Measurements from ENCODE around the gene ZNF384.
"Not testable (repeated sequence)": the region's sequence is repeated elsewhere in the genome, so short reads cannot be mapped to it uniquely, and the experiment has no call there.

Gene ZNF384

DNA sequence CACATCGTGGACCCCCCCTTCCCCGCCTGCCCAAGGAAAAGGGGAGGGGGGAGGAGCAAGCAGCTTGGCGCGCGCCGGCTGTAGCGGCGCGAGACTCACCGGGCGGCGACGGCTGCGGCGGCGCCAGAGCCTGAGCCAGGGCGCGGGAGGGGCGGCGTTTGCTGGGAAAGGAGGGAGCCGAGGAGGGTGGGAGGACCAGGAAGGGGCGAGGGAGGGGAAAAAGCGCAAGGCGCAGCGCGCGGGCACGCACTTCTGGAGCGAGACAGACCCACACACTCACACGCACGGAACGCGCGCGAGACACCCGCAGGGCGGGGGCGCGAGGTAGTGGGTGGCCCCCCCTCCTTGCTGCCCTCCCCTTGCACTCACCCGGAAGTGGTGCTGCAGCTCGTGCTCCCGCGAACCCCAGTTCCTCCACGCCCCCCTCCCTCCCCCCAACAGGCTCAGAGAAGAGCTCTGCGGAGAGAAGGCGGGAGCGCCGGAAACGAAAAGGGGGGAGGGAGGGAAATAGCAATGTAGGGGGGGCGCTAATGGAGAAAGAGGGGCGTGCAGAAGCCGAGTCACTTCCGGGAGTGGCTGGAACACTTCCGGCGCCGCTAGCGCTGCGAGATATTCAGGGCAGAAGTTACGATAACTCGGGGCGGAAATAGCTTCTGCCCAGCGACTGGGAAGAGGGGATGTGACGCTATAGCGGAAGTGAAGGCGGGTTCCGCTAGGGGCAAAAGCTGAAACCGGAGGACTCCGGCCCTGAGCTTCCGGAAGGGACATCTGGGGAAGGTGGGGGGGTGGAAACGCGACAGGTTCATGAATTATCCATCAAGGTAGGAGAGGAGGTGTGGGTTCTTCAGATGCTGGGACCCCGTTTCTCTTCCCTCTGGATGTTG, at the start of gene ZNF384:
TSS of gene ZNF384 (minus strand) at position 377 of the 884 bp plus-strand sequence. CDS start 9,855 bp downstream, outside the sequence.
- DNase-seq (ENCODE audit: low read depth in 2 of 2): peak; percentile 84 to 90

DNA sequence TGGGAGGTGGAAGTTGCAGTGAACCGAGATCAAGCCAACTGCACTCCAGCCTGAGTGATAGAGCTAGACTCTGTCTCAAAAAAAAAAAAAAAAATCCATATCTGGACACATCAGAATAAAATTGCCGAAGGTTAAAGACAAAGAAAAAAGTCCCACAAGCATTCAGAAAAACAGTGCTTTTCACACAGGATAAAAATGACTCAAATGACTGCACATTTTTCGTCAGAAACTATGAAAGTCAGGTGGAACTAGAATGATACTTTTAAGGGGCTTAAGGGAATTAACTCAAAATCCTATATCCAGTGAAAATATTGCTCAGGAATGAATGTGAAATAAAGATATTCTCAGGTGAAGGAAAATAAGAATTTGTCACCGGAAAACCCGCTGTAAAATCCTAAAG, 47.6 kb upstream of the ZNF384 start:
- no peak for DNase-seq (ENCODE audit: low read depth in 2 of 2)

DNA sequence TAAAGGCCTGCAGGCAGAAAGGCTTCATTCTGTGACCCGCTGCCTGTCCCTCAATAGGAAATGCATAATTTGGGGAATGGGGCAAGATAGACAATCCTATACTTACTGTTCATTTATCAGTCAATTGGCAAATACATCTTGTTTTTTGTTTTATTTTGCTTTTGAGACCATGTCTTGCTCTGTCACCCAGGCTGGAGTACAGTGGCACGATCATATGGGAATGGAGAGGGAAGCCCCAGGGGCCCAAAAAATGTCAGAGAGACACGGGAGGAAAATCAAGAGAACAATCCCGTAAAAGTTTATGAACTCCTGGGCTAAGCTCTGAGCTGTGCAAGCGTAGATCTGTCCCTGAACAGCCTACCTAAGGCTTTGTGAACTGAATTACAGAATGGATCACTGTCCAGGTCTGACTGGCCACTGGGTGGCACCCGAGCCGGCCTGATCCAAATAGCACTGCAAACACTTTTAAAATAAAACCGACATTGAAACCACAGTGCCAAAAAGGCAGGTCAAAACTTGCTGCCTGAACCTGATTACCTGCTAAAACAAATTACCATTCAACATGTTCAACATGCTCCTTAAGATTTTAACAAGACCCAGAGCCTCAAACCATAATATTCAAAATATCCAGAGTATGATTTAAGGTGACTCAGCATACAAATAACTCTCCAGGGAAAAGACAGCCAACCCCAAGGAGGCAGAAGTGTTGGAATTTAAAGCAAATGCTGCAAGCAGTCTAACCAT, 46.4 kb upstream of the ZNF384 start:
- DNase-seq (ENCODE audit: low read depth in 2 of 2): no peak

DNA sequence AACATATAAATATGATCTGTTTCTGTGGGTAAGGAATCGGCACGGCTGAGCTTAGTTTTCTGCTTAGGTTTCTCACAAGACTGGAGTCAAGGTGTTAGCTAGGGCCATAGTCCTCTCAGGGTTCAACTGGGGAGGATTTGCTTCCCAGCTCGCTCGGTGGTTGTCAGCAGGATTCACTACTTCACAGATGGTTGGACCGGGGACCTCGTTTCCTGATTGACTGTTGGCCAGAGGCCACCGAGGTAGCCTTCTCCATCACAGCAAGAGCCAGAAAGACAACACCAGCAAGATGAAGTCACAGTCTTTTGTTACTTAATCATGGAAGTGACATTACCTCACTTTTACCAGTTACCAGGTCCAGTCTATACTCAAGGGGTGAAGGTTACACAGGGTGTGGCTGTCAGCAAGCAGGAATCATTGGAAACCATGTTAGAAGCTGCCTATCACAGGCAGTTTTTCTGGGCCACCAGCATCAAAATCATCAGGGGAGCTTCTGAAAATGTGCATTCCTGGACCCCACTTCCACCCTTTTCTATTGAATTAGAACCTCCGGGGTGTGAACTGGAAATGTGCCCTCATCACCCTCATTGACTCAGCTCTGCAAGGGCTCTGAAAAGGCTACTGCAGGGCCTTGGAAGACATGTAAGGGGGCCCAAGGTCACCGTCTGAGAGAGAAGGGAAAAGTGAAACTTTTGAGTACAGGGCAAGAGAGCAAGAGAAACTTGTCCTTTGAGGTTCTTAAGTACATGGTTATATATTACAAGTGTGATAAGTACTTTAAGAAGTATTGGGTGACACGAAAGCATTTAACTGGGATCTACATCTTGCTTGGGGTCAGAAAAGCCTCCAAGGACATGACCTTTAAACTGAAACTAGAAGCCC, 45.6 kb upstream of the ZNF384 start:
- no peak for DNase-seq (ENCODE audit: low read depth in 2 of 2)

DNA sequence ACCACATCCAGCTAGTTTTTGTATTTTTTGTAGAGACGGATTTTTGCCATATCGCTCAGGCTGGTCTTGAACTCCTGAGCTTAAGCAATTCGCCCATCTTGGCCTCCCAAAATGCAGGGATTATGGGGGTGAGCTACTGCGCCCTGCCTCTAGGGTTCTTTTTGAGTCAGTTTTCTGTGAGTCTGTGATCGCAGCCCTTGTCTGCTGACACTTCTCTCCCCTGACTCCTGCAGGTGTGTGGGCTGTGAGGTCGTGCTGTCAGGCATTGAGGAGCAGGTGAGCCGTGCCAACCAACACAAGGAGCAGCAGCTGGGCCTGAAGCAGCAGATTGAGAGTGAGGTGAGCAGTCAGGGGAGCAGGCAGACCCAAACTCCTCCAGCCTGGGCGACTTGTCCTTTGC, 41.0 kb upstream of the ZNF384 start:
- no peak for DNase-seq (ENCODE audit: low read depth in 2 of 2)

DNA sequence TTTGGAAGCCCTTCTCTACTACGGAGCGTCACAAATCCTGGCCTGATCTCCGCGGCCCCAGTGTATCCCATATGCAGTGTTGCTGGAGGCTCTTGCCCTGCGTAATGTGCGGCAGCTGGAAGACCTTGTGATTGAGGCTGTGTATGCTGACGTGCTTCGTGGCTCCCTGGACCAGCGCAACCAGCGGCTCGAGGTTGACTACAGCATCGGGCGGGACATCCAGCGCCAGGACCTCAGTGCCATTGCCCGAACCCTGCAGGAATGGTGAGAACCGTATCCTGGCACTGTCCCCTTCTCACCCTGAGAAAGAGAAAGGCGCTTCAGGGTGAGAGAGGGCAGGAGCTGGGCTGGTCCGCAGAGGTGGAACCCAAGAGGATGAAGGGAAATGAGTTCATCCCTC, 40.0 kb upstream of the ZNF384 start:
- no peak for DNase-seq (ENCODE audit: low read depth in 2 of 2)

DNA sequence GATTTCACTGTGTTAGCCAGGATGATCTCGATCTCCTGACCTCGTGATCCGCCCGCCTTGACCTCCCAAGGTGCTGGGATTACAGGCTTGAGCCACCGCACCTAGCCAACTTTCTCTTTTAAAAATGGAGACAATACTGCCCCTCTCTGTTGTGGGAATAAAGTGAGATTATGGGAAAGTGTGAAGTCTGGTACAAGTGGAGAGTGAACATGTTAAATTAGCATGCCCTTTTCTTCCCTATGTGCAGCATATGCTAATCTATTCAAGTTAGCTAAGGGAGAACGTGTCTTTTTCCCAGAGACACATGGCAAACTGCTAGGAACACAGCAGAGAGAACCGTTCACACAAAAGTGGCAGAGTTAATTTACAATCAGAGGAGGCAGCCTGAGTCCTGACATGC, 36.2 kb upstream of the ZNF384 start:
- DNase-seq (ENCODE audit: low read depth in 2 of 2): no peak

DNA sequence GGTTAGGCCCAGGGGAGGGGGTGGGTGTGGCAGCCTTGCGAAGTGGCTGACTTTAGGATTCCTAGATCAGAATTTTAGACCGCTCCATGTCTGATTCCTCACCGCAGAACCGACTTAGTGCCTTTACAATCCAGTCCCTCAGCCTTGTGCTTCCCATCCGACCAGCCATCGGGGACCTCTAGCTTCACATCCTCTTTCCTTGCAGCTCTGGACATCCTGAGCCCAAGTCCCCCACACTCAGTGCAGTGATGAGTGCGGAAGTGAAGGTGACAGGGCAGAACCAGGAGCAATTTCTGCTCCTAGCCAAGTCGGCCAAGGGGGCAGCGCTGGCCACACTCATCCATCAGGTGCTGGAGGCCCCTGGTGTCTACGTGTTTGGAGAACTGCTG, 35.2 kb upstream of the ZNF384 start:
- DNase-seq (ENCODE audit: low read depth in 2 of 2): no peak

DNA sequence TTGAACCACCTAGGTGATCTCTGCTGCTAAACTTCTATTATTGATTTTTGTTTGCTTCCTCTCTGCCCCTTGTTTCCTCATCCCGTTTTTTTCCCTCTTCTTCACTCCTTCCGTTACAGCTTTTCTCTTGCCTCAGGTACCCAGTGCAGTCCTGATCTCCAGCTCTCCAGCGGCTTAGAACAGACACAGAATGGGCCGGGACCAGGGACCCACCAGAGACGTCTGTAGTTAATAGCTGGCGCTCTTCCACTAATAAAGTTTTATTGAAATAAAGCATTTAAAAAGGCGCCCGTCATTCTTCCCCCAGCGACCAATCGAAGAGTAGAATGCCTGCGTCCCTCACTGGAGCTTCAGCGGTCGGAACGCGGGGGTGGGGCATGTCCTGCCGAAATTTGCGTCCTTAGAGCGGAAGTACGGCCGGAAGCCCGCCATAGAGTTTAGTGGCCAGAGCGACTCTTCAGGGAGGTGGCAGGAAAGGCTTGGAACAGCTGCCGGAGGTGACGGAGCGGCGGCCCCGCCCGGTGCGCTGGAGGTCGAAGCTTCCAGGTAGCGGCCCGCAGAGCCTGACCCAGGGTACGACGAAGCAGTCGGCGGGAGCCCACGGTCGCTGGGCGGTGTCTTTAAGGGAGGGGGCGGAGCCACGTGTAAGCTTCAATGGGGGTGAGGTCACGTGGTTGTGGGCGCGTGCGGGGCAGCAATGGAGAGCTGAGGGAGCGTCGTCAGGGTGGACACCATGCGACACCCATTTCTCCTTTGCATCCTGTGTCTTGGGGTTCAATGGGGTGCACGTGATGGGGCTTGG, 34.6 kb upstream of the ZNF384 start, which contains the start of gene COPS7A:
TSS of gene COPS7A (plus strand) at position 440 of the 802 bp plus-strand sequence. CDS start 611 bp downstream, outside the sequence.
- peak; percentile 87 to 97 for DNase-seq (ENCODE audit: low read depth in 2 of 2)

DNA sequence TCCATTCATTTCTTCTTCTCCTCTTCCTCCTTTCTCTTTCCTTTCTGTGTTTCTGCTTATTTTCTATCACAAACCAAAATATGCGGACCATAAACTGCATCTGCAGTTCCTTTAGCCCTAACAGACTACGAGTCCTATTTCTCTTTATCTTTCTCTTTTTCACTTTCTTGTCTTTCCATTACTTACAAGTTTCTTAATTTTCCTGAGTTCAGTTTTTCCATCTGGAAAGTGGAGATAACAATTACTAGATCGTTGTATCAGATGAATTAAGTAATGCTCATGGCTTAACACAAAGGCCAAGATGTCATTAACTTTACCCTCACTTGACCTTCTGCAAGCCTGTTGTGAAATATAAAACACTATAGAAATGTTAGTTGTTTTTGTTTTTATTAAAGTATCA, 33.7 kb upstream of the ZNF384 start:
- no peak for DNase-seq (ENCODE audit: low read depth in 2 of 2)

DNA sequence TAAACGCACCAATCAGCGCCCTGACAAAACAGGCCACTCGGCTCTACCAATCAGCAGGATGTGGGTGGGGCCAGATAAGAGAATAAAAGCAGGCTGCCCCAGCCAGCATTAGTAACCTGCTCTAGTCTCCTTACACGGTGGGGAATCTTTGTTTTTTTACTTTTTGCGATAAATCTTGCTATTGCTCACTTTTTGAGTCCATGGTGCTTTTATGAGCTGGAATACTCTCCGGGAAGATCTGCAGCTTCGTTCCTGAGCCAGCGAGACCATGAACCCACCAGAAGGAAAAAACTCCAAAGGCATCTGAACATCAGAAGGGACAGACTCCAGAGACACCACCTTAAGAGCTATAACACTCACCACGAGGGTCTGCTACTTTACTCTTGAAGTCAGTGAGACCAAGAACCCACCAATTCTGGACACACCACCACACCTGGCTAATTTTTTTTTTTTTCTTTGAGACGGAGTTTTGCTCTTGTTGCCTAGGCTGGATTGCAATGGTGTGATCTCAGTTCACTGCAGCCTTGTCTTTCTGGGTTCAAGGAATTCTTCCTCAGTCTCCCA, 27.8 kb upstream of the ZNF384 start:
- no peak for DNase-seq (ENCODE audit: low read depth in 2 of 2)

DNA sequence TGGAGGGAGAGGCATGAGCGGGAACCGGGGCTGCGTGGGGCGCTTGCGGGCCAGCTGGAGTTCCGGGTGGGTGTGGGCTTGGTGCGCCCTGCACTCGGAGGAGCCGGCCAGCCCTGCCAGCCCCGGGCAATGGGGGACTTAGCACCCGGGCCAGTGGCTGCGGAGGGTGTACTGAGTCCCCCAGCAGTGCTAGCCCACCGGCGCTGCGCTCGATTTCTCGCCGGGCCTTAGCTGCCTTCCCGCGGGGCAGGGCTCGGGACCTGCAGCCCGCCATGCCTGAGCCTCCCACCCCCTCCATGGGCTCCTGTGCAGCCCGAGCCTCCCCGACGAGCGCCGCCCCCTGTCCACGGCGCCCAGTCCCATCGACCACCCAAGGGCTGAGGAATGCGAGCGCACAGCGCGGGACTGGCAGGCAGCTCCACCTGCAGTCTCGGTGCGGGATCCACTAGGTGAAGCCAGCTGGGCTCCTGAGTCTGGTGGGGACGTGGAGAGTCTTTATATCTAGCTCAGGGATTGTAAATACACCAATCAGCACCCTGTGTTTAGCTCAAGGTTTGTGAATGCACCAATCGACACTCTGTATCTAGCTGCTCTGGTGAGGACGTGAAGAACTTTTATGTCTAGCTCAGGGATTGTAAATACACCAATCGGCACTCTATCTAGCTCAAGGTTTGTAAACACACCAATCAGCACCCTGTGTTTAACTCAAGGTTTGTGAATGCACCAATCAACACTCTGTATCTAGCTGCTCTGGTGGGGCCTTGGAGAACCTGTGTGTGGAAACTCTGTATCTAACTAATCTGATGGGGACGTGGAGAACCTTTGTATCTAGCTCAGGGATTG, 27.1 kb upstream of the ZNF384 start:
- not testable (repeated sequence) for DNase-seq (ENCODE audit: low read depth in 2 of 2)

DNA sequence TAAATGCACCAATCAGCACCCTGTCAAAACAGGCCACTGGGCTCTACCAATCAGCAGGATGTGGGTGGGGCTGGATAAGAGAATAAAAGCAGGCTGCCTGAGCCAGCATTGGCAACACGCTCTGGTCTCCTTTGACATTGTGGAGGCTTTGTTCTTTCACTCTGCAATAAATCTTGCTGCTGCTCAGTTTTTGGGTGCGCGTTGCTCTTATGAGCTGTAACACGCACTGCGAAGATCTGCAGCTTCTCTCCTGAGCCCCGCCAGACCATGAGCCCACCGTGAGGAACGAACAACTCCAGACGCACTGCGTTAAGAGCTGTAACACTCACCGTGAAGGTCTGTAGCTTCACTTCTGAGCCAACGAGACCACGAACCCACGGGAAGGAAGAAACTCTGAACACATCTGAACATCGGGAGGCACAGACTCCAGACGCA, 19.8 kb upstream of the ZNF384 start:
- no peak for DNase-seq (ENCODE audit: low read depth in 2 of 2)

DNA sequence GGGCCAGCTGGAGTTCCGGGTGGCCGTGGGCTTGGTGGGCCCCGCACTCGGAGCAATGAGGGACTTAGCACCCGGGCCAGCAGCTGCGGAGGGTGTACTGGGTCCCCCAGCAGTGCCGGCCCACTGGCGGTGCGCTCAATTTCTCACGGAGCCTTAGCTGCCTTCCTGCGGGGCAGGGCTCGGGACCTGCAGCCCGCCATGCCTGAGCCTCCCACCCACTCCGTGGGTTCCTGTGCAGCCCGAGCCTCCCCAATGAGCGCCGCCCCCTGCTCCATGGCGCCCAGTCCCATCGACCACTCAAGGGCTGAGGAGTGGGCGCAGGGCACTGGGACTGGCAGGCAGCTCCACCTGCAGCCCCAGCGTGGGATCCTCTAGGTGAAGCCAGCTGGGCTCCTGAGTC, 19.2 kb upstream of the ZNF384 start:
- DNase-seq (ENCODE audit: low read depth in 2 of 2): not testable (repeated sequence)

DNA sequence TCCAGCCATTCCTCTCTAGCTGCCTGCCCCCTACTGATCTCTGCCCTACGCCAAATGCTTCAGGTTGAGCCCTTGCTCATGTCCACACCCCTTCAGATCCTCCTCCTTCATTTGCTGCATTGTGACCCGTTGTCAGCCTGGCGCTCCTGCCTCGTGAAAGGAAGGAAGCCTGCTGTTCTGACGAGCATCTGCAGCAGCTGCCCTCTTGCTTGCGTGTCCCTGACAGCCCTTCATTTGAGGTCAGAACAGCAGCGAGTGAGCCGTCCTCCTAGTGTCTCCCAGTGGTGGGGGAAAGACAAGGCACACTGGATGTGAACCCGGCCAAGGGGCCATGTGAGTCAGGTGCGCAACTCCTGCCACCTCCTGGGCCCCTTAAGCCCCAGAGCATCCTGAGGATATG, 14.5 kb upstream of the ZNF384 start:
- DNase-seq (ENCODE audit: low read depth in 2 of 2): no peak

DNA sequence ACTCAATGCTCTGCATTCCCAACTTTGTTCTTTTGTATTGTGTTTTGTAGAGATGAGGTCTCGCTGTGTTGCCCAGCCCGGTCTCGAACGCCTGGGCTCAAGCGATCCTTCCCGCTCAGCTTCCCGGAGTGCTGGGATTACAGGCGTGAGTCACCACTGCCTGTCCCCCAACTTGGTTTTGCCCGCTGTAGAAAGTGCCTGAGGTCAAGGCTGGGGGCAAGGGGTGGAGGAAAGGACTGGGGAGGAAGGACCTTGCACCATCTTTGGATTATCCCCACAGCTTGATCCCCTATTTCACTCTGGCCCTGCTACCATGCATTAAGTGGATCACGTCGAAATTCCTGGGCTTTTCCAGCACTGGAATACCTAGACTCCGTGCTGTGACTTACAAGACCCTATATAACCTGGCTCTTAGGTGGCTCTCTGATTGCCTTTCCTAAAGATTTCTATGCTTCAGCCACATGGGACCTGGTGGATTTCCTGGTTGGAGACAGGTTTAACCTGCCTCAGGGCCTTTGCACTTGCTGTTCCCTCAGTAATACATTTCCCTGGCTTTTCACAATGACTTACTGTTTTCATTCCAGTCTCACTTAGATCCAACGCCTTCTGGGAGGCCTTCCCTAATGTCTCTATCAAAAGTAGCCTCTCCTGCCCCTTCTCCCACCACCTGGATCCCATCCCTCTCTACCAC, 12.0 kb upstream of the ZNF384 start:
- DNase-seq (ENCODE audit: low read depth in 2 of 2): no peak

DNA sequence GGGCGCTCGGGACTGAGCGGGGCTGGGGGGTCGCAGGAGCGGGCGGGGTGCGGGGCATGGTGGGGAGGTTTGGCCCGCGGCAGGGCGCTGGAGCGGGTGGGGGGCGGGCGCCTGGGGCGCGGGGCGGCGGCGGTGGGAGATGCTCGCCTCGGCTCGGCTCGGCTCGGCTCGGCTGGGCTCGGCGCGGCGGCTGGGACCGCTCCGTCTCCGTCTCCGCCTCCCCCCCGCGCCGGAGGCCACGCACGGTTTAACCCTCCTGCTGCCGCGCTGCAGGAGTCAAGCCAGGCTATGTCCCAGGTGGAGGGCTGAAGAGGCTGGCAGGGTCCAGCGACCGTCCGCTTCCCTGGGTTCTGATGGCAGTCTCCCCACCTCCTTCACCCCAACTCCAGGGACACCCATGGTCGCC, 11.5 kb upstream of the ZNF384 start, which contains the start of gene PIANP:
TSS of gene PIANP (minus strand) at position 170 of the 406 bp plus-strand sequence. CDS start 2,754 bp downstream, outside the sequence.
- no peak for DNase-seq (ENCODE audit: low read depth in 2 of 2)

DNA sequence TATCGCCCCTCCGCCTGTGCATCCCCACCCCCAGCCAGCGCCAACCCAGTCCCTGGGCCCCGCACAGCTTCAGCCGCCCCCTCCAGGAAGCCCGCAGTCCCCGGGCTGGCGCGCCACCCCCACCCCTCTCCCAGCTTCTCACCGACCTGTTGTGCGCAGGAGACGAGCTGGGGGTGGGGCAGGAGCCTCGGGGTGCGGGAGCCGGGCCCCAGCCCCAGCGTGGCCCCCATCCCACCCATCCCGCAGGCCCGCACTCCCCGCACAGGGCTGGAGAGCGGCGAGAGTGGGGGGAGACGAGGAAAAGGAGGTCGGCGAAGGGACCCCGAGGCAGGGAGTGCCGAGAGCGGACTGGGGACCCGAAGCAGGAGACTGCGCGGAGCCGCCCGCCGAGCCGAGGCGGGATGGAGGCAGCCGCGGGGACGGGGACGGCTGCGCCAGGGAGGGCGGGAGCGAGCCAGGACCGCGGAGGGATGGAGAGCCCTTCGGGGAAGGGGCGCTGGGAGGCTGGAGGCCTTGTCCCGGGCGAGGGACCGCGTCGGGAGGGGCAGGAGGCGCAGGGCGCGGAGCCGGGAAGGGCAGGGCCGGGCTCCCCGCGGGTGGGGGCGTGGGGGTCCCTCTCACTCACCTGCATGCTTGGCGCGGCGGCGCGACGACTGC, 10.9 kb upstream of the ZNF384 start:
- DNase-seq (ENCODE audit: low read depth in 2 of 2): no peak
